OCI-LY1 (cell line): Measurements from ENCODE around the gene NRCAM.

Experiments used
- CTCF ChIP-seq: fragments of 200-600 bp; sonication (generic), shearing (Covaris generic); IDR thresholded peaks from 2 replicates; pipeline ENCODE4 v1.5.1; 2017; ENCODE audit warnings: mild to moderate bottlenecking, antibody characterized with exemption, low read length, moderate library complexity, mixed read lengths
- EZH2 ChIP-seq: fragments of 200-600 bp; sonication (generic), shearing (Covaris generic); IDR thresholded peaks from 2 replicates; pipeline ENCODE4 v1.8.0; 2017; ENCODE audit warnings: borderline replicate concordance, mixed run types, mild to moderate bottlenecking, antibody characterized with exemption, low read length, moderate library complexity, mixed read lengths

- no peak for TF ChIP-seq CTCF
- no peak for TF ChIP-seq EZH2
Measured at GRCh38 chr7:108211382-108212201, 244.6 kb downstream of the NRCAM start.
